GM19452 (cell line): ENCODE measurements around the gene LAMA5.

Experiments
- ATAC-seq: cut with Tn5 transposase; IDR thresholded peaks from one replicate; pipeline ENCODE4 v1.9.1; 2021; ENCODE audit not compliant: unreplicated experiment

Gene LAMA5

GRCh38 chr20:62329389-62330377, 37.4 kb downstream of the LAMA5 start:
- ATAC-seq: no peak

- no peak for ATAC-seq
Measured at GRCh38 chr20:62328684-62329388, 38.3 kb downstream of the LAMA5 start.

- ATAC-seq: no peak
Measured at GRCh38 chr20:62327726-62328495, 39.2 kb downstream of the LAMA5 start.

- no peak for ATAC-seq
Measured at GRCh38 chr20:62326959-62327725, 40.0 kb downstream of the LAMA5 start.

GRCh38 chr20:62326559-62326958, 40.6 kb downstream of the LAMA5 start:
- no peak for ATAC-seq

GRCh38 chr20:62325172-62325905, 41.8 kb downstream of the LAMA5 start:
- no peak for ATAC-seq

- no peak for ATAC-seq
Measured at GRCh38 chr20:62323980-62324906, 42.9 kb downstream of the LAMA5 start.

GRCh38 chr20:62323146-62323979, 43.7 kb downstream of the LAMA5 start:
- ATAC-seq: no peak

- no peak for ATAC-seq
Measured at GRCh38 chr20:62322492-62323041, 44.5 kb downstream of the LAMA5 start.

- ATAC-seq: no peak
Measured at GRCh38 chr20:62321975-62322374, 45.1 kb downstream of the LAMA5 start.

- no peak for ATAC-seq
Measured at GRCh38 chr20:62321521-62321948, 45.6 kb downstream of the LAMA5 start.

GRCh38 chr20:62320581-62321354, 46.3 kb downstream of the LAMA5 start:
- ATAC-seq: no peak

GRCh38 chr20:62319346-62319909, 47.7 kb downstream of the LAMA5 start:
- ATAC-seq: no peak

GRCh38 chr20:62318400-62319345, 48.4 kb downstream of the LAMA5 start:
- ATAC-seq: no peak

- no peak for ATAC-seq
Measured at GRCh38 chr20:62317167-62317655, 49.9 kb downstream of the LAMA5 start.
